Measurements from ENCODE around the gene CACNA2D1. TPM values are rescaled to one million over a fixed set of nuclear protein-coding genes. Genes with fewer than 3 reads are reported as not detected.

The CACNA2D1 gene
- polyA plus RNA-seq, 1 experiment, result 19.5 TPM

- TF ChIP-seq, protein P1, sequence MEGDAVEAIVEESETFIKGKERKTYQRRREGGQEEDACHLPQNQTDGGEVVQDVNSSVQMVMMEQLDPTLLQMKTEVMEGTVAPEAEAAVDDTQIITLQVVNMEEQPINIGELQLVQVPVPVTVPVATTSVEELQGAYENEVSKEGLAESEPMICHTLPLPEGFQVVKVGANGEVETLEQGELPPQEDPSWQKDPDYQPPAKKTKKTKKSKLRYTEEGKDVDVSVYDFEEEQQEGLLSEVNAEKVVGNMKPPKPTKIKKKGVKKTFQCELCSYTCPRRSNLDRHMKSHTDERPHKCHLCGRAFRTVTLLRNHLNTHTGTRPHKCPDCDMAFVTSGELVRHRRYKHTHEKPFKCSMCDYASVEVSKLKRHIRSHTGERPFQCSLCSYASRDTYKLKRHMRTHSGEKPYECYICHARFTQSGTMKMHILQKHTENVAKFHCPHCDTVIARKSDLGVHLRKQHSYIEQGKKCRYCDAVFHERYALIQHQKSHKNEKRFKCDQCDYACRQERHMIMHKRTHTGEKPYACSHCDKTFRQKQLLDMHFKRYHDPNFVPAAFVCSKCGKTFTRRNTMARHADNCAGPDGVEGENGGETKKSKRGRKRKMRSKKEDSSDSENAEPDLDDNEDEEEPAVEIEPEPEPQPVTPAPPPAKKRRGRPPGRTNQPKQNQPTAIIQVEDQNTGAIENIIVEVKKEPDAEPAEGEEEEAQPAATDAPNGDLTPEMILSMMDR (IDR thresholded peaks at IDR 0.05; ENCODE audit: low read depth, low read length), result no peak
- no peak for DNase-seq (ENCODE audit: low read depth, low spot score)
- ChIA-PET POLR2A (no interaction called here), CTCF (no interaction called here)
- Histone ChIP-seq H3K27ac (ENCODE audit: low read depth, low read length) (no peak overlapping the region), H3K4me3 (ENCODE audit: low read depth, low read length) (no peak overlapping the region), H3K9me3 (ENCODE audit: control insufficient read depth, insufficient read depth, low read length) (no peaks in the 10 kb centered on the region), H3K27me3 (ENCODE audit: control insufficient read depth, insufficient read depth, low read length) (no peaks in the 10 kb centered on the region)
These were observed 178.7 kb downstream of the CACNA2D1 start for GRCh38 chr7:82264783-82265305.

DNA sequence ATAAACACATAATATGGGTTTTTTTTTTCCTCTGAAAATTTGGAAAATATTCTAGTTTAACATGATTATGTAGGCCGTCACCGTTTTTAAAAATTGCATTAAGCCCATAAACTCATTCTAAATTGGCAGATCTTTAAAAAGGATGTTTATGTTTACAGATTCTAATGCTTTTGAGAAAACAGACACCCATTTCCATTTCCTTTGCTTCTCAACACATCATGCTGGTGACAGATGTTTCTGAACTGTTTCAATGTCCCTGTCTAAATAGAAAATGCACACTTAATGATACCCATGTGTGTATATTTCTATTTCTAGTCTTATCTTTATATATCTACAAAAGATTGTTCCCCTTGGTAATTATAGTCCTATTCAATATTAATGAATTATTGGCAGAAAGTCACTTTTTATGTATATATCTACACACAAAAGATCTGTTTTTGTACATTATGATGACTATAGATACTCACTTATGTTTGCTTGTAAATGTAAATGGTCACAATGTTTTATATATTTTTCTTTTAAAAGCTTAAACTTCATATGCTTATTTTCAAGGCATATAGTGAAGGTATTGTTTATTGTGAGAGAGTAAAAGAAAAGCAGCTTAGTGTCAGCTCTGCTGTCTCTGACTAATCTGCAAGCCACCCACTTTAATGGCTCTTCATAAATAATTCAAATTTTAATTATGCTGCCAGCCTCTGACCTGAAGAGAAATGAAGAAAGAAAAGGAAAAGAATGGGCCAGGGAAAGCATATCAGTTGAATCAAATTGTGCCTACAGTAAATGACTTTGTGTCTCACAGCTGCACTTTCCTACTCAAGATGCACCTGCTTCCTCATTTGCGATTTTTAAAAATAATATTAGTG, 179.4 kb downstream of the CACNA2D1 start:
- Histone ChIP-seq H3K4me3 (ENCODE audit: low read depth, low read length) (no peak overlapping the region), H3K9me3 (ENCODE audit: control insufficient read depth, insufficient read depth, low read length) (no peaks in the 10 kb centered on the region), H3K27ac (ENCODE audit: low read depth, low read length) (no peak overlapping the region), H3K27me3 (ENCODE audit: control insufficient read depth, insufficient read depth, low read length) (no peaks in the 10 kb centered on the region)
- DNase-seq (ENCODE audit: low read depth, low spot score), result no peak
- CTCF ChIA-PET, result no interaction called here
- POLR2A ChIA-PET, result no interaction called here
- TF ChIP-seq, protein P1 (IDR thresholded peaks at IDR 0.05; ENCODE audit: low read depth, low read length), result no peak

- TF ChIP-seq, protein P1 (IDR thresholded peaks at IDR 0.05; ENCODE audit: low read depth, low read length), result no peak
- ChIA-PET POLR2A (interaction anchor here (0.7 kb wide), 1 partner anchor 117 kb away, joined by 11 read pairs; no protein-coding TSS in a partner anchor), CTCF (interaction anchor here (0.6 to 1.5 kb wide), 4 partner anchors 8 to 759 kb away, joined by 3 to 6 read pairs (median 4); no protein-coding TSS in a partner anchor)
- no peak for DNase-seq (ENCODE audit: low read depth, low spot score)
- H3K4me3 ChIP-seq (ENCODE audit: low read depth, low read length), result no peak overlapping the region
- H3K9me3 ChIP-seq (ENCODE audit: control insufficient read depth, insufficient read depth, low read length), result no peaks in the 10 kb centered on the region
- no peak overlapping the region for H3K27ac ChIP-seq (ENCODE audit: low read depth, low read length)
- no peaks in the 10 kb centered on the region for H3K27me3 ChIP-seq (ENCODE audit: control insufficient read depth, insufficient read depth, low read length)
These were observed 185.4 kb downstream of the CACNA2D1 start for GRCh38 chr7:82258181-82258580.

GRCh38 chr7:82257118-82257695, 186.4 kb downstream of the CACNA2D1 start:
- H3K4me3 ChIP-seq (ENCODE audit: low read depth, low read length), result no peak overlapping the region
- POLR2A ChIA-PET, result no interaction called here
- TF ChIP-seq, protein P1 (IDR thresholded peaks at IDR 0.05; ENCODE audit: low read depth, low read length), result no peak
- H3K27me3 ChIP-seq (ENCODE audit: control insufficient read depth, insufficient read depth, low read length), result no peaks in the 10 kb centered on the region
- CTCF ChIA-PET, result no interaction called here
- DNase-seq (ENCODE audit: low read depth, low spot score), result no peak
- H3K9me3 ChIP-seq (ENCODE audit: control insufficient read depth, insufficient read depth, low read length), result no peaks in the 10 kb centered on the region
- H3K27ac ChIP-seq (ENCODE audit: low read depth, low read length), result no peak overlapping the region

GRCh38 chr7:82255706-82256105, 187.9 kb downstream of the CACNA2D1 start:
- Histone ChIP-seq H3K9me3 (ENCODE audit: control insufficient read depth, insufficient read depth, low read length) (no peaks in the 10 kb centered on the region), H3K27ac (ENCODE audit: low read depth, low read length) (no peak overlapping the region), H3K4me3 (ENCODE audit: low read depth, low read length) (no peak overlapping the region), H3K27me3 (ENCODE audit: control insufficient read depth, insufficient read depth, low read length) (no peaks in the 10 kb centered on the region)
- TF ChIP-seq, protein P1 (IDR thresholded peaks at IDR 0.05; ENCODE audit: low read depth, low read length), result no peak
- DNase-seq (ENCODE audit: low read depth, low spot score), result no peak
- POLR2A ChIA-PET, result no interaction called here
- CTCF ChIA-PET, result no interaction called here
